Measurements from ENCODE around the gene PREX1. TPM values are rescaled to one million over a fixed set of nuclear protein-coding genes. Genes with fewer than 3 reads are reported as not detected.

PREX1 gene
- total RNA-seq, 2 donors from 2014 or later = 7.4 to 37.9 TPM

DNA sequence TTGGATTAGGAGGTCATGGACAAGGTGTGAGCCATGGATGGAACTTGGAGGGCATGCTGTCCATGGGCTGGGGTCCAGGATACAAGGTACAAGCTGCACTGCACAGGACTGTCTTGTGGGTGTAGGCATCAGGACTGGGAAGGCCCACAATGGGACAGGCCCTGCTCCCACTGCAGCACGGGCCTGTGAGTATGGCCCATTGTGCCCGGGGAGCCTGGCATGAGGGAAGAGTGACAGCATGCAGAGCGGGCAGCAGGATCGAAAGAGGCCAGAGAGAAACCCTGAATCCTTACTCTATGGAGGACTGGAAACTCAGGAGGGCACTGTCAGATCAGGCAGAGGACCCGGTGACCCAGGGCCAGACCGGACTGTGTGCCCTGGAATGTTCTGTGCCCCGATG, 211.3 kb downstream of the PREX1 start:
- H3K27me3 ChIP-seq (replicated peaks; ENCODE audit: insufficient read depth) = no peaks in the 10 kb centered on the region
- no peaks in the 10 kb centered on the region for H3K36me3 ChIP-seq
- no peaks in the 10 kb centered on the region for H3K9me3 ChIP-seq
- no peak for TF ChIP-seq POLR2A (IDR thresholded peaks at IDR 0.05)
- TF ChIP-seq CTCF (IDR thresholded peaks at IDR 0.05) = no peak
- no peak for TF ChIP-seq POLR2AphosphoS5 (IDR thresholded peaks at IDR 0.05)
- H3K27ac ChIP-seq = no peak overlapping the region
- intact Hi-C loops (cut with DNase I) = loop anchor here (10.0 kb wide), 1 partner anchor 442 kb away; no protein-coding TSS in a partner anchor
- no peak for DNase-seq (ENCODE audit: low spot score)
- H3K4me1 ChIP-seq (replicated peaks) = peaks cover 2% of the 10 kb centered on the region
- 89% methylated on average over 7 of the region's 7 CpGs for WGBS
- no peak overlapping the region for H3K4me3 ChIP-seq

- no peak overlapping the region for H3K4me3 ChIP-seq
- no peak for TF ChIP-seq POLR2A (IDR thresholded peaks at IDR 0.05)
- TF ChIP-seq CTCF (IDR thresholded peaks at IDR 0.05) = no peak
- no peak for TF ChIP-seq POLR2AphosphoS5 (IDR thresholded peaks at IDR 0.05)
- H3K9me3 ChIP-seq = no peaks in the 10 kb centered on the region
- no peak for DNase-seq (ENCODE audit: low spot score)
- WGBS = 98% methylated on average over 3 of the region's 3 CpGs
- no peak overlapping the region for H3K27ac ChIP-seq
- H3K4me1 ChIP-seq (replicated peaks) = peaks cover 2% of the 10 kb centered on the region
- no peaks in the 10 kb centered on the region for H3K27me3 ChIP-seq (replicated peaks; ENCODE audit: insufficient read depth)
- no peaks in the 10 kb centered on the region for H3K36me3 ChIP-seq
- intact Hi-C loops (cut with DNase I) = loop anchor here (10.0 kb wide), 1 partner anchor 441 kb away; no protein-coding TSS in a partner anchor
Observed at GRCh38 chr20:48615871-48616270, 211.9 kb downstream of the PREX1 start.

DNA sequence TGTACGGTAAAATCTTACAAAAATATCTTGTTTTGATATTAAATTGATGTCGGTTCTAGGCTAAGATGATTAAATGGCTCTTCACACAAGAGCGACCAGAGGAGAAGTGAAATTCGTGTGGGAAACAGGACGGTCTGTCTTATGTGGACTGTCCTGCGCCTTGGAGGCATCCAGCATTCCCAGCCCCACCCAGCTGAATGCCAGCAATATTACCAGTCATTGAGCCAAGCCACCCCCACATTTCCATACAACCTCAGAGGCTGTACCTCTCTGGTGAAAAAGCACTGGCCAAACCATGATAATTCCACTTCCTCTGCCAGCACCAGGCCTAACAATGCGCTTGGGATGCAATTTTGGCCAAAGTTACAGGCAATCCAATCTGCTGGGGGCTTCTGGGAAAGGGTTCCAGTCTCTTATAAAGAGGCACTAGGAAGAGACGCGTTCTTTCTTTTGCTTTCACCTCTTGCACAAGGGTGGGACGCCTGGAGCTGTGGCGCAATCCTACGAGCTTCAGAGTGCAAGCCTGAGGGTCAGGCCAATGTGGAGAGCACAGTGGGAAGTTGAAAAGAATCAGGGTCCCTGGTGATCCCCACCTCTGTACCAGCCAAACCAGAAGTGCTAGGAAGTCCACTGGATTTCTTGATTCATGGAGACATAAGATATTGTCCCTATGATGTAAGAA, 213.1 kb downstream of the PREX1 start:
- intact Hi-C loops (cut with DNase I) = loop anchor here (10.0 kb wide), 1 partner anchor 440 kb away; no protein-coding TSS in a partner anchor
- DNase-seq (ENCODE audit: low spot score) = no peak
- 90% methylated on average over 12 of the region's 12 CpGs for WGBS
- Histone ChIP-seq H3K27ac (no peak overlapping the region), H3K36me3 (no peaks in the 10 kb centered on the region), H3K9me3 (no peaks in the 10 kb centered on the region), H3K4me1 (replicated peaks) (no peaks in the 10 kb centered on the region), H3K4me3 (no peak overlapping the region), H3K27me3 (replicated peaks; ENCODE audit: insufficient read depth) (no peaks in the 10 kb centered on the region)
- TF ChIP-seq POLR2AphosphoS5 (IDR thresholded peaks at IDR 0.05) = no peak
- TF ChIP-seq POLR2A (IDR thresholded peaks at IDR 0.05) = no peak
- no peak for TF ChIP-seq CTCF (IDR thresholded peaks at IDR 0.05)

GRCh38 chr20:48613926-48614325, 213.9 kb downstream of the PREX1 start:
- DNase-seq (ENCODE audit: low spot score) = no peak
- Histone ChIP-seq H3K4me1 (replicated peaks) (no peaks in the 10 kb centered on the region), H3K27me3 (replicated peaks; ENCODE audit: insufficient read depth) (no peaks in the 10 kb centered on the region), H3K36me3 (no peaks in the 10 kb centered on the region), H3K4me3 (no peak overlapping the region), H3K27ac (no peak overlapping the region), H3K9me3 (no peaks in the 10 kb centered on the region)
- 43% methylated on average over 4 of the region's 4 CpGs for WGBS
- no peak for TF ChIP-seq CTCF (IDR thresholded peaks at IDR 0.05)
- TF ChIP-seq POLR2AphosphoS5 (IDR thresholded peaks at IDR 0.05) = no peak
- no peak for TF ChIP-seq POLR2A (IDR thresholded peaks at IDR 0.05)
- intact Hi-C loops (cut with DNase I) = loop anchor here (10.0 kb wide), 1 partner anchor 439 kb away; no protein-coding TSS in a partner anchor

DNA sequence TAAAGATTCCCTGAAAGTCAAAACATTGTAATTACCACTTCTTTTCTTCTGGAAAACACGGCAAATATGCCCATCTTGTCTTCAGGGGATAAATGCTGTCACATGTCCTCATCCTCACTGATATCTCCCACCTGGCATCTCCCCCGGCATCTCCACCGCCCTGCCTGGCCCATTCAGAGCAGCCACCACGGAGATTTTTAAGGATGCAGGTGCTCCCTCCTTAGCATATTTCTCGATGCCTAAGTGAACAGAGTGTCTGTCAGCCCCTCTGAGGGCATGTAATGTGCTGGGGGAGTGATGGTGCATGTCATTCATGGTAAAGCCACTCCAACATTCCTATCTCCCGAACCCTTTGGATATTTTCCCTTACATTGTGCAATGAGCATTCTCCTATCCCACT, 215.5 kb downstream of the PREX1 start:
- no peak for DNase-seq (ENCODE audit: low spot score)
- intact Hi-C loops (cut with DNase I) = loop anchor here (10.0 kb wide), 1 partner anchor 438 kb away; no protein-coding TSS in a partner anchor
- Histone ChIP-seq H3K27me3 (replicated peaks; ENCODE audit: insufficient read depth) (no peaks in the 10 kb centered on the region), H3K4me3 (no peak overlapping the region), H3K4me1 (replicated peaks) (no peaks in the 10 kb centered on the region), H3K36me3 (no peaks in the 10 kb centered on the region), H3K9me3 (no peaks in the 10 kb centered on the region), H3K27ac (no peak overlapping the region)
- TF ChIP-seq POLR2AphosphoS5 (IDR thresholded peaks at IDR 0.05) (no peak), CTCF (IDR thresholded peaks at IDR 0.05) (no peak), POLR2A (IDR thresholded peaks at IDR 0.05) (no peak)
- 83% methylated on average over 6 of the region's 6 CpGs for WGBS

Measured in prostate gland (tissue), 2 donors.